Stimulated activated CD8-positive, alpha-beta memory T cell treated with anti-CD3 and anti-CD28 coated beads, Interleukin-15, amount 100 ng/mL, for 4 hours (primary cell): Measurements from ENCODE around the gene VCP.
A peak's percentile ranks its signal among the peaks of the same experiment; 100 is the strongest.
"Not testable (repeated sequence)": the region's sequence is repeated elsewhere in the genome, so short reads cannot be mapped to it uniquely, and the experiment has no call there.

Source experiments
- DNase-seq, 2 donors: peaks; one replicate each; pipeline ENCODE4 v3.0.0-alpha.2; 2020; ENCODE audit warnings: low read depth in 2 of 2

The VCP gene

DNA sequence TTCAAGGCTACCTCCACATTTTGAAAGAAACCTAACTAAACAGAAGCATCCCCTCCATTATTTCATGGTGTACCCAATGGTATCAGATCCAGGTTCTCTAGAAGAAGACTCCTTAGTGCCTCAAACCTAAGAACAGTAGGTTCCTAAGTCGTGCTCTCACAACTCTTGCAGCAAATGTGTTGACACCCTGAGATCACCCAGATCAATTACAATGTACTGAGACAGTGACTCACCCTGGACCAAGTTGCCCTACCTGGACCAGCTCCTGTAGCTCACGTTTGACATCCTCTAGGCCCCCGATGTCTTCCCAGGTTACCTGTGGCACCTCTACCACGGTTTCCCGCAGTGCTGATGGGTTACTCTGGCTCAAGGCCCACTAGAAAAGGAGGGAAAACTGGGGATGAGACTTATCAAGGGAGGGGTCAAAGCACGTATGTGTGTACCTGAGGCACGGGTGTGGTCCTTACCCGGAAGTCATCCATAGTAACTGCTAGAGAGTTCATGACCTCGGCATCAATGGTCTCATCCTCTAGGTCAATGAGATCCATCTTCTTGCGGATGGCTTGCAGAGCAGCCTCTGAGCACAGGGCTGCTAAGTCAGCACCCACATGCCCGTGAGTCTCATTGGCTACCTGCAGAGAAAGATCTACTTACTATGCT, 11.7 kb downstream of the VCP start:
- no peak for DNase-seq

- no peak for DNase-seq
Observed at GRCh38 chr9:35059438-35059837, 13.0 kb downstream of the VCP start.

GRCh38 chr9:35057271-35057620, 15.2 kb downstream of the VCP start:
- no peak for DNase-seq

- DNase-seq: no peak
Observed at GRCh38 chr9:35056571-35057270, 15.7 kb downstream of the VCP start.

DNA sequence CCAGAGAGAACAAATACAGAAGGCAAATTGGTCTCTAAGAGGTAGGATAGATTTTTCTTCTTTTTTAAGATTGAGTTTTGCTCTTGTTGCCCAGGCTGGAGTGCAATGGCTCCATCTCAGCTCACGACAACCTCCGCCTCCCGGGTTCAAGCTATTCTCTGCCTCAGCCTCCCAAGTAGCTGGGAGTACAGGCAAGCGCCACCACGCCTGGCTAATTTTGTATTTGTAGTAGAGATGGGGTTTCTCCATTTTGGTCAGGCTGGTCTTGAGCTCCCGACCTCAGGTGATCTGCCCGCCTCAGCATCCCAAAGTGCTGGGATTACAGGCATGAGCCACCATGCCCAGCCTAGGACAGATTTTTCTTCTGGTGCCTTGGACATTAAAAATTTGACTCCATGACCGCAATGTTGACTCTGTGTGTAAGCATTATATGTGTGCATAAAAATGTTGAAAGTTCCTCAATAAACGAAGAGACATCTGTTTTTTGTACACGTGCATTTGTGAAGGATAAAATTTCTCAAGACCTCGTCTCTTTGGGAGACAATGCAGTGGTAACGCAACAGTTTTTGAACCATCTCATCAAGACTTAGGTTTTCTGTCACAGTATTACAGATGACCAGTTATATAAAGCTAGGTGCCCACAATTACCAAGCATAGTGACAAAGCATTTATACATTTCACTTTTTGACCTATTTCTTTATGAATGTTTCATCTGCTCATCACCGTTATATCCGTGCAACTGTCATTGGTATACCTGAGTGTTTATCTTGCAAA, 17.4 kb downstream of the VCP start:
- DNase-seq: no peak

DNA sequence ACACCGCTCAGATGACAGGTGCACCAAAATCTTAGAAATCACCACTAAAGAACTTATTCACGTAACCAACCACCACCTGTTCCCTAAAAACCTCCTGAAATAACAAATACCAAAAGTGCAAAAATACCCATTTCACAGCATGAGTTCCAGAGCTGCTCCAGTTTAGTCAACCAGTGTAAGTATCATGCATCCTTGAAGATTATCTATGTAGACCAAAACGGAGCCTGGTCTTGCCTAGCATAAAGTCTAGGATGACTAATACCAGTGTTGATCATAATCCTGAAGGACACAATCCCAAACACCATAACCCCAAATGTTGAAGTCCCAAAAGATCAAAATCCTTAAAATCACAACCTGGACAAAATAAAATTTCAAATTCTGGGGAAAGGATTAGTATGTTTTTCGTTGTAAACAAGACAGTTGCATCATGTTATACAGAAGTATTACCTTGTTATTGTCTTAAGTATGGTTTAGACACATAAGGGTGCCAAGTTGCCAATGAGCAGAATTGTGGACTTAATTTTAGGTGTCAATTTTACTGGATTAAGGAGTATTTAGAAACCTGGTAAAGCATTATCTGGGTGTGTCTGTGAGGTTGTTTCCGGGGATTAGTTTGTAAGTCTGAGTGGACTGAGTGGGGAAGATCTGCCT, 18.1 kb downstream of the VCP start:
- no peak for DNase-seq

DNA sequence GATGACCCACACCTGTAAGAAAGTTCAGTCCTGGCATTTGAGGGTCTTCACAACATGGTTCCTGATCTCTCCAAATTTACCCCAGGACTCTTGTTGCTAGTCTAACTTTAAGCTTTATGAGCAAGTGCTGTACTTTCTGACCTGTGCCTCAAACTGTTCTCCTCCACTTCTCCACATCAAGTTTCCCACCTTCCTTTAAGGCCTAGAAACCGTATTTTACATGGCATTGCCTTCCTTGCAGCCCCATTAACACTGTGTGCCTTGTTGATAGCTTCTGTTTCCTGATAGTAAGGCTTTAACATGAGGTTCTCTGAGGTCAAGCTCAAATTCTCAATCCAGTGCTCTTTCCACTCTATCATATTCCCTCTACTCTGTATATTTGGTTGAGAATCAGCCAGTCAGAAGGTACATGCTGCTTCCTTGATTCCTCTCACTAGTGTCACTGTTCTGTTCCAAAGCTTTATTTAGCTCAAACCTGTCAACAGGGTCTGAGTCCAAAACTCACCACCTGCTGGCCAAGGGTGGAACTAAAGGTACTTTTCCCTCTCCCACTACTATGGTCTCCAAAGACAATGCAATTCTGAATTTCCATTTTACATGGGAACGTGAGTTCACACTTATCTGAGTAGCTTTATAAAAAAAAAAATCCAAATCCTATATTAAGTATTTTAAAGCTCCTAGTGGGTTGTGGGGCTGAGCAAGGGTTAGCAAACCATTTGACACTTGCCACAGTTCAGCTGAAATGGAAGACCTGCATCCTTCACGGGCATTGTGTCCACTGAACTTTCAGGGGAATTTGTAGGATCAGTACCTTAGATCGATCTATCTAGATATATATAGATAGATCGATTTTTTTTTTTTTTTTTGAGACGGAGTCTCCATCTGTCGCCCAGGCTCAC, 21.1 kb downstream of the VCP start:
- peak in 1 of 2 donors; percentile 22 for DNase-seq

DNA sequence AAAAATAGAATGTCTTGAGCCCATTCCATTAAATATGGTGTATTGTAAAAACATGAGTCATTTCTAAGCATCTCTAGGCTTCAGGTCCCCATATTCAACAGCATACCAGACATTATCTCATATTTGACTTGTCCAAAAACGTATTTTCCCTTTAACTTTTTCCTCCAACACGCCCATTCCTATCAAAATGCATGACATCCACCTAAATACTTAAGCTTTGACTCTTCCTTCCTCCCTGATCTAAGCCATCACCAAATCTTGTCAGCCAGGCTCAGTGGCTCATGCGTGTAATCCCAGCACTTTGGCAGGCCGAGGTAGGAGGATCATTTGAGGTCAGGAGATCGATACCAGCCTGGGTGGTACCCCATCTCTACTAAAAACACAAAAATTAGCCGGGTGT, 23.9 kb downstream of the VCP start:
- DNase-seq: no peak

DNA sequence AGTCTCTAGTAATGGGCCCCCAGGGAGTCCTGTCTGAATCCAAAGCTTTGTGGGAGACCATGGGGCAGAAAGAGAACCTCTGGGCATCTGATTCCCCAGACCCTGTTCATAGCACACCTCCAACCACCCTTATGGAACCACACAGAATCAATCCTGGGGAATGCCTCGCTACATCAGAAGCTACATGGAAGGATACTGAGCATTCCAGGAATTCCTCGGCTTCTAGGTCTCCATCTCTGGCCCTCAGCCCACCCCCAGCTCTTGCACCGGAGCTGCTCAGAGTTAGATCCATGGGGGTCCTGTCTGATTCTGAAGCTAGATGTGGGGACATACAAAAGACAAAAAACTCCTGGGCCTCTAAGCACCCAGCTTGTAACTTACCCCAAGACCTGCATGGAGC, 28.4 kb downstream of the VCP start:
- DNase-seq: no peak

DNA sequence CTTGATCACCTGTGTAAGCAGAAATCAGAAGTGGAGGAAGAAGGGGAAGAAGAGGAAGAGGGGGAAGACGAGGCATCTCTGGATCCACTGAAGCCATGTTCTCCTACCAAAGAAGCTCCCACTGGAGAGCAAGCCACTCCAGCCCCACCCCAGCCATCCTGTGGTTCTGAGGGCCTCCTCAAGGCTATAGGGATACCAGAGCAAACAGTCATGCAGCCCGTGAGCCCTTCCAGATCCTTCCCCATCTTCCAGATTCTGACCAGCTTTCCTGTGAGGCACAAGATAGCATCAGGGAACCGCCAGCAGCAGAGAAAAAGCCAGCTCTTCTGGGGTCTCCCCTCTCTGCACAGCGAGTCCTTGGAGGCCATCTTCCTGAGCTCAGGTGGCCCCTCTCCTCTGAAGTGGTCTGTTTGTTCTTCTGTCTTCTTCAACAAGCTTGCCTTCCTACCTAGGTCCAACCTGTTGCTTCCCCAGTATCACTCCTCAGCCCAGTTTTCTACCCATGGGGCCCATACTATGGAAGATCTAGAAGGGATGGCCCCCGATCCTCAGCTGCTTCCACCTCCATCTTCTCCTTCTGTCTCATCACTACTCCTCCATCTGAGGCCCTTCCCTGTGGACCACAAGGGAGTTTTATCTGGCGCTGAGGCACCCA, 29.4 kb downstream of the VCP start:
- DNase-seq: no peak

DNA sequence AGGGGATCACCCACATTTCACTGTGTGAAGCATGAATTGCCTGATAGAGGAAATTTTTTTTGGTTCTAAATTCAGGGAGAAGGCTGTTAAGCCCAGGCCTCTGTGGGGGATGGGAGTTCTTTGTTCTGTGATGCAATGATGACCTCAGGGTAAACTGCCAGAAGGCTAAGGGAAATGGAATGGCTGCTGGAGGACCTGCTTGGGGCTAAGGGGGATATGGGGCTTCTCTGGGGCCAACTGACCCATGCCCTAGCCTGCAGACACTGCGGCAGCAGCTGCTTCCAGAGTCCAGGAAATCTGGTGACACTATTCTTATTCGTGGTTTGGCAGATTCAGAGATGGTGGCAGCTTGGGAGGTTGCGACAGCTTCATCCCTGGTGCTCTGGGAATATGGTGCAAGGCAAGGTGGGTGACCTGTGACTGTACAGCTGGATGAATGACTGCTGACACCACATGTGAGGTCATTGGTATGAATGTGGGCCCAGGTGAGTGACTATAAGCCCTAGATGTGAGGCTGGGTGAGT, 30.3 kb downstream of the VCP start:
- DNase-seq: no peak

DNA sequence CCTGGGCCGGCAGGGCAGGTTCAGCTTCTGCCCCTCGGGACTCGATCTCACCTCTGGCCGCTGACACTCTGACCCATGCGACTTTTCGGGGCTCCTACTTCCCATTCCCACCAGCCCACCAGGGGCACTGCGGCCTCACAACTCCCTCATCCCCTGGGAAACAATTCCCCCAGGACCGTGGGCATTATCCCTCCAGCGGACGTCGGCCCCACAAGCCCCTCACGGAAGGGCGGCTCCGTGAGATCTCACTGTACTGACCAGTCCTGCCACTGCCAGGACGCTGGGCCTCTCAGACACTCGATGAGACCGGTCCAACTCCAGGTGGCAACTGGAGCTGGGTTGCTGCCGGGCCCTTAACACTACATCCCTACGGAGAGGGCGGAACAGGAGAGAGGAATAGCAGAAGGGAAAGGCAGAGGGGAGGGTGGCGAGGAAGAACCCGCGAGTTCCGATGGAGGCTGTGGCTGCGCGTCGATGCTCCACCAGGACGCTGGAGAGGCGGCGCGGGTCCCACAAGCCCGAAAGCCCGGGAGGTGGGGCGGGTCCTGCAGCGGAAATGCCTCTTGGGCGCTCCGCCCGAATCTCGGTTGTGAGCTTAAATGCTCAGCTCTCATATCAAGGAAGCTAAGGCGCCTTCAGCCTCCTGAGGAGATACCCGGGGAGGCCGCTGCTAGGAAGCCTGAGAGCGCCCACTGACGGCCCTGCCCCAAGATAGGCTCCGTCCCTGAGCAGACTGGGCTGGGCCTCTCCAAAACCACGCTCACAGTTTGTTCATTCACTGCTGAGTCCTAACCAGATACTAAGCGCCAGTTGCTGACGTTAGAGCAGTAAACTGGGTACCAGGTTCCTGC, 36.3 kb downstream of the VCP start:
- DNase-seq: peak in 1 of 2 donors; percentile 10

DNA sequence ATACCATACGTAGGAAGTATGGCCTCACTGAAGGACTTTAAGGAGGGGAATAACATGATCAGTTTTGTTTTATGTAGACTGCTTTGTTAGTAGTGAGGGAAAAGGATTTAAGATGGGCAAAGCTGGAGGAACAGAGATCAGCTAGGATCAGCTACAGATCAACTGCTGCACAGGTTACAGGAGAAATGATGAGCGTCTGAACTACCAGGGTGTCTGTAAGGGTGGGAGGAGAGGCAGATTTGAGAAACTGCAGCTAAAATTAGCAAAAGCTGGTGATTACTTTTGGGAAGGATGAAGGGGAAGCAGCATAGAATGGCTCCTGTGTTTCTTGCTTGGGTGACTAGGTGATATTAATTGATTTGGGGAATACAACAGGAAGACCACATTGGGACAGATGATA, 39.3 kb downstream of the VCP start:
- DNase-seq: no peak

DNA sequence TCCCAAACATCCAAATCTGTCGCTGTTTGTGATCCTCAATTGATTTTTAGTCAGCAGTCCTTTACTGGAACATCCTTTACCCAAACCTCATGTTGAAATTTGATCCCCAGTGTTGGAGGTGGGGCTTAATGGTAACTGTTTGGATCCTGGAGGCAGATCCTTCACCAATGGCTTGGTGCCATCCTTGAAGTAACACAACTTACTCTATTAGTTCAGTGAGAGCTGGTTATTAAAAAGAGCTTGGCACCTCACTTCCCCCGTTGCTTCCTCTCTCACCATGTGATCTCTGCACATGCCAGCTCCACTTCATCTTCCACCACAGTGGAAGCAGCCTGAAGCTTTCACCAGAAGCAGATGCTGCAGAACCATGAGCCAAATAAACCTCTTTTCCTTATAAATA, 42.6 kb downstream of the VCP start:
- no peak for DNase-seq

GRCh38 chr9:35029241-35029640, 43.2 kb downstream of the VCP start:
- DNase-seq: no peak

- no peak for DNase-seq
Observed at GRCh38 chr9:35028341-35028740, 44.1 kb downstream of the VCP start.

DNA sequence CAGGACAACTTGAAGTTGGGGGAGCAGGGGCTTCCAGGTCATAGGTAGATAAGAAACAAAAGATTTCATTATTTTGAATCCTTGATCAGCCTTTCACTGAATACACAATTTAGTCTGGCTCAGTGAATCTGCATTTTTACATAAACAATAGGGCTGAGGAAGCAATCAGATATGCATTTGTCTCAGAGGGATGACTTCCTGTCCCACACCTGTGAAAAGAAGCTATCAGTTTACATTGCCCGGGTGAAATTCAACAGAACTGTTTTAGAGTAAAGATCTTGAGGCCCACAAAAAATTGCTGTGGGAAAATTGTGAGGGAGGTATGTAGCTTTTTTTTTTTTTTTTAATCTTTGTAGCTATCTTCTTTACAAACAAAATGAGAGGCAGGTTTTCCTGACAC, 44.6 kb downstream of the VCP start:
- DNase-seq: no peak

DNA sequence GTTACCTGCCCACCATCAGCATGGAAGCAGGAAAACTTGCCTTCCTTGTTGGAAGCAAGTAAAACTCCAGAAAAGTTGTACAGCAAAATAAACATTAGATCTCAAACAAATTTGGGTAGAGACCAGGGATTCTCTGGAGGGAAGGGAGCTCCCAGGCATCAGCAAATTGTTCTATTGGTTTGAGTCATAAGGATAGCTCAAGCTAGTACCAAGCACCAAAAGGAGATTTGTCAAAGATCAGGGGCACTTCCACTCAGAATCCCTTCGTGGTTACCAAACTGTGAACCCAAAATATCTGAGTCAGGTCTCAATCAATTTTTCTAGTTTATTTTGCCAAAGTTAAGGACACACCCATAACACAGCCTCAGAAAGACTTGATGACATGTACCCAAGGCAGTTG, 45.1 kb downstream of the VCP start:
- no peak for DNase-seq

DNA sequence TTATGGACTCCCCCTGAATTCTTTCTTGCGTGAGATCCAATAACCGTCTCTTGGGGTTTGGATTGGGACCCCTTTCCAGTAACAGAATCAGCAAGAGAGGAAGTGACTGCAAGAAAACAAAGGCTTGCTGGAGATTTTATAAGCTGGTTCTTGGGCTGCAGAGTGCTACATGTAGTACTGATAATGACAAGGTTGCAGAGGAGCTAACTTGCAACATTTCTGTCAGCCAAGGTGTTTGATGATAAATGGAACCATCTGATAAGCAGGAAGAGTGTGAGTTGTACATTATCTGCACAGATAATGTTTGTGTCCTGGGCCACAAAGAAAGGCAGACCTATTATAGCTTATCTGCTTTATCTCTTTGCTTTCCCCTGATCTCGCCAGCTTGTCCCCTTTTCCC, 45.8 kb downstream of the VCP start:
- no peak for DNase-seq

DNA sequence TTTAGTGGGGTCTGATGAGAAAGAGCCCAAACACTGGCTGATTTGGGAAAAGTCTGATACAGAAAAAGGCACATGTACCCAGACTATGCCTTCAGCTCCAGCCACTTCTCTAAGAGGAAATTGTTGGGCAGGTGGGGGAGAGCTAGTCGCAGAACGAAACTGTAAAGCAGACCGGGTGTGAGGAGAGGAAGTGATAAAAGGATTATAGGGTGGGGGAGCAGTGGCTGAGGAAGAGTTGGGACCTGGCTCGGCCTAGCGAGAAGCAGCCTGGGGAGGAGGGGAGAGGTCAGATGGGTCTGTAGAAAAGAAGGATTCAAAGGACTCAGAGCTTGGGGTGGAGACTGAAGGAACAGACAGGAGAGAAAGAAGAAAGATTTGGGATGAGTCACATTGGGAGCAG, 49.0 kb downstream of the VCP start:
- DNase-seq: not testable (repeated sequence)
